Measurements from ENCODE around the gene ODAD3.
A peak's percentile ranks its signal among the peaks of the same experiment; 100 is the strongest.
"Not testable (repeated sequence)": the region's sequence is repeated elsewhere in the genome, so short reads cannot be mapped to it uniquely, and the experiment has no call there.

ODAD3 gene

GRCh38 chr19:11380653-11381537 lies 54.0 kb downstream of the ODAD3 start:
- H3K36me3 ChIP-seq (ENCODE audit: control insufficient read depth in 2 of 2, insufficient read depth in 2 of 2, low read length in 2 of 2): no peaks in the 10 kb centered on the region
- peak overlapping the region; percentile 69 to 86 for H3K4me3 ChIP-seq (ENCODE audit: low read length in 2 of 2)
- H3K4me1 ChIP-seq (ENCODE audit: control insufficient read depth, insufficient read depth, low read length): peaks cover 49% of the 10 kb centered on the region
- no peaks in the 10 kb centered on the region for H3K9me3 ChIP-seq (ENCODE audit: control insufficient read depth in 2 of 2, low read length in 2 of 2)
- H3K27me3 ChIP-seq (ENCODE audit: control insufficient read depth in 1 of 2, insufficient read depth in 2 of 2, low read length in 2 of 2): peaks cover 19 to 23% of the 10 kb centered on the region in 2 donors
- peak overlapping the region; percentile 61 to 86 for H3K9ac ChIP-seq (ENCODE audit: low read length in 2 of 2)
- H3K27ac ChIP-seq (ENCODE audit: low read length): peak overlapping the region; percentile 60

- peak overlapping the region in 1 of 2 donors; percentile 86 for H3K4me3 ChIP-seq (ENCODE audit: low read length in 2 of 2)
- peaks cover 58% of the 10 kb centered on the region for H3K4me1 ChIP-seq (ENCODE audit: control insufficient read depth, insufficient read depth, low read length)
Observed at GRCh38 chr19:11379857-11380350, 55.0 kb downstream of the ODAD3 start.

DNA sequence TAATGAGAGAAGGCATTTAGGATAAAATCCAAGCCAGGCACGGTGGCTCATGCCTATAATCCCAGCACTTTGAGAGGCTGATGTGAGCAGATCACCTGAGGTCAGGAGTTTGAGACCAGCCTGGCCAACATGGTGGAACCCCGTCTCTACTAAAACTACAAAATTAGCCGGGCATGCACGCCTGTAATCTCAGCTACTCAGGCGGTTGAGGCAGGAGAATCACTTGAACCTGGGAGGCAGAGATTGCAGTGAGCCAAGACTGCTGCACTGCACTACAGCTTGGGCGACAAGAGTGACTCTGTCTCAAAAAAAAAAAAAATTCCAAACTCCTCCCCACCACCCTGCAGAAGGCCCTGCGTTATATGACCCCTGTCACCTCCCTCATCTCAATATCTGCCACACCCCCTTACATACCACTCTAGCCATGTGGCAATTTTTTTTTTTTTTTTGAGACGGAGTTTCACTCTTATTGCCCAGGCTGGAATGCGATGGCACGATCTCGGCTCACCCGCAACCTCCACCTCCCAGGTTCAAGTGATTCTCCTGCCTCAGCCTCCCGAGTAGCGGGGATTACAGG lies 55.6 kb downstream of the ODAD3 start:
- H3K36me3 ChIP-seq (ENCODE audit: control insufficient read depth in 2 of 2, insufficient read depth in 2 of 2, low read length in 2 of 2); H3K9me3 ChIP-seq (ENCODE audit: control insufficient read depth in 2 of 2, low read length in 2 of 2); H3K9ac ChIP-seq (ENCODE audit: low read length in 2 of 2); H3K27ac ChIP-seq (ENCODE audit: low read length); H3K4me3 ChIP-seq (ENCODE audit: low read length in 2 of 2): not testable (repeated sequence)
- peaks cover 59% of the 10 kb centered on the region for H3K4me1 ChIP-seq (ENCODE audit: control insufficient read depth, insufficient read depth, low read length)
- peaks cover 19 to 23% of the 10 kb centered on the region in 2 donors for H3K27me3 ChIP-seq (ENCODE audit: control insufficient read depth in 1 of 2, insufficient read depth in 2 of 2, low read length in 2 of 2)

More at GRCh38 chr19:11379857-11380350, 55.0 kb downstream of the ODAD3 start:
- Histone ChIP-seq H3K27me3 (ENCODE audit: control insufficient read depth in 1 of 2, insufficient read depth in 2 of 2, low read length in 2 of 2) (peaks cover 19 to 23% of the 10 kb centered on the region in 2 donors), H3K36me3 (ENCODE audit: control insufficient read depth in 2 of 2, insufficient read depth in 2 of 2, low read length in 2 of 2) (no peaks in the 10 kb centered on the region), H3K9ac (ENCODE audit: low read length in 2 of 2) (peak overlapping the region; percentile 61 to 86), H3K9me3 (ENCODE audit: control insufficient read depth in 2 of 2, low read length in 2 of 2) (no peaks in the 10 kb centered on the region), H3K27ac (ENCODE audit: low read length) (no peak overlapping the region)

DNA sequence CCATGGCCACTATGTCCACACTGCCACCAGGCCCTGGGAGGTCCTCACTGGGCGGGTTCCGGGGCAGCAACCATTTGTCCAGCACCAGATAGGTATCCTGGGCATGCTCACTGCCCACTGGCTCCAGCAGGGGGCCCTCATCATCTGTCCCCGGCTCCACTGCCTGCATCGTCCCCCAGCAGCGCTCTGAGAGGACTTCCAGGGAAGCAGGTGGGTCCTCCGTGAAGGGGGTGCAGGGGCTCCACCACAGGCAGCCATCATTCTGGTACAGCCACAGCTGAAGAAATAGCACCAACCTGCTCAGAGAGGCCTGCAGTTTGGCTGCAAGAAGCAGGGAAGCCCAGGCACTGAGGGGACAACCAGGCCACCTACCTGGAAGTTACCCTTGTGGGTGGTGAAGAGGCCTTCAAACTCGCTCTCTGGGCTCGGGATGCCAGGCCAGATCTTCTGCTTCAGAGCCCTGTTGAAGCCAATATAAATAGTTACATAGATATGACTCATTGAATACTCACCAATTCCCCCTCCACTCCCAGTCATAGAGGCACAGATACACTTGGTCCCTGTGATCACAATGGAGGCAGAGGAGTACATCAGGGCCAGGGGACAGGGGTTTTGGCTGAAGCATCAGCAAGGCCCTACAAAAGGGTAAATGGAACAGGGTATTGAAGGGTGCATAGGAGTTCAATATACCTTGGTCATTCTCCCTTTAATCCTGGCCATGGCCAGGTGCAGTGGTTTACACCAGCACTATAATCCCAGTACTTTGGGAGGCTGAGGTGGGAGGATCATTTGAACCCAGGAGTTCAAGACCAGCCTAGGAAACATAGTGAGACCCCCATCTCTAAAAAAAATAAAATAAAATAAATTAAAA lies 56.4 kb downstream of the ODAD3 start:
- Histone ChIP-seq H3K4me1 (ENCODE audit: control insufficient read depth, insufficient read depth, low read length) (peaks cover 64% of the 10 kb centered on the region), H3K9me3 (ENCODE audit: control insufficient read depth in 2 of 2, low read length in 2 of 2) (no peaks in the 10 kb centered on the region), H3K36me3 (ENCODE audit: control insufficient read depth in 2 of 2, insufficient read depth in 2 of 2, low read length in 2 of 2) (no peaks in the 10 kb centered on the region), H3K27me3 (ENCODE audit: control insufficient read depth in 1 of 2, insufficient read depth in 2 of 2, low read length in 2 of 2) (peaks cover 14 to 17% of the 10 kb centered on the region in 2 donors), H3K9ac (ENCODE audit: low read length in 2 of 2) (no peak overlapping the region), H3K4me3 (ENCODE audit: low read length in 2 of 2) (no peak overlapping the region), H3K27ac (ENCODE audit: low read length) (no peak overlapping the region)

DNA sequence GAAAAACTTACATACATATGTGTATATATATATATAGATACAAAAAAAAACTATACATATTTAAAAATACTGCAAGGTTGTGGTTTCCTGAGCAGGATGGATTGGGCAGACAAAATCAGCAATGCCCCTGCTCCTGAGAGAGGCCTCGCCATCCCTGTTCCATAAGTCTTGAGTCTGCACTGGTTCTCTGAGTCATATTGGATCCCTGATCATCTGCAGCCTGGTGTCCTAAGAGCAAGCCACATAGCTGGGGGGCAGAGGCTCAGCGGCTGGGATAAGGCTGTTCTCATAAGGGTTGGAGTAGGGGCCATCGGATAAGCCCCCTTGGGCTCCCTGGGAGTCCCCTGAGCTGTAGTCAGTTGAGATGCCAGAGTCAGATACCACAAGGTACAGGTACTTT lies 57.2 kb downstream of the ODAD3 start:
- Histone ChIP-seq H3K9me3 (ENCODE audit: control insufficient read depth in 2 of 2, low read length in 2 of 2) (no peaks in the 10 kb centered on the region), H3K4me1 (ENCODE audit: control insufficient read depth, insufficient read depth, low read length) (peaks cover 58% of the 10 kb centered on the region), H3K9ac (ENCODE audit: low read length in 2 of 2) (no peak overlapping the region)

GRCh38 chr19:11377237-11377636 lies 57.7 kb downstream of the ODAD3 start:
- Histone ChIP-seq H3K27ac (ENCODE audit: low read length) (peak overlapping the region; percentile 31), H3K9ac (ENCODE audit: low read length in 2 of 2) (no peak overlapping the region), H3K9me3 (ENCODE audit: control insufficient read depth in 2 of 2, low read length in 2 of 2) (no peaks in the 10 kb centered on the region), H3K4me3 (ENCODE audit: low read length in 2 of 2) (peak overlapping the region in 1 of 2 donors; percentile 31), H3K36me3 (ENCODE audit: control insufficient read depth in 2 of 2, insufficient read depth in 2 of 2, low read length in 2 of 2) (no peaks in the 10 kb centered on the region), H3K27me3 (ENCODE audit: control insufficient read depth in 1 of 2, insufficient read depth in 2 of 2, low read length in 2 of 2) (peaks cover 6% of the 10 kb centered on the region in 2 donors), H3K4me1 (ENCODE audit: control insufficient read depth, insufficient read depth, low read length) (peaks cover 57% of the 10 kb centered on the region)

More for the DNA sequence above, 57.2 kb downstream of the ODAD3 start:
- no peak overlapping the region for H3K4me3 ChIP-seq (ENCODE audit: low read length in 2 of 2)
- peaks cover 9% of the 10 kb centered on the region in 2 donors for H3K27me3 ChIP-seq (ENCODE audit: control insufficient read depth in 1 of 2, insufficient read depth in 2 of 2, low read length in 2 of 2)
- no peaks in the 10 kb centered on the region for H3K36me3 ChIP-seq (ENCODE audit: control insufficient read depth in 2 of 2, insufficient read depth in 2 of 2, low read length in 2 of 2)
- H3K27ac ChIP-seq (ENCODE audit: low read length): no peak overlapping the region

GRCh38 chr19:11375143-11375948 lies 59.6 kb downstream of the ODAD3 start:
- H3K27ac ChIP-seq (ENCODE audit: low read length): peak overlapping the region; percentile 94
- H3K27me3 ChIP-seq (ENCODE audit: control insufficient read depth in 1 of 2, insufficient read depth in 2 of 2, low read length in 2 of 2): no peaks in the 10 kb centered on the region
- H3K9me3 ChIP-seq (ENCODE audit: control insufficient read depth in 2 of 2, low read length in 2 of 2): no peaks in the 10 kb centered on the region
- peak overlapping the region; percentile 51 to 90 for H3K4me3 ChIP-seq (ENCODE audit: low read length in 2 of 2)
- peak overlapping the region; percentile 64 to 82 for H3K9ac ChIP-seq (ENCODE audit: low read length in 2 of 2)
- peaks cover 42% of the 10 kb centered on the region for H3K4me1 ChIP-seq (ENCODE audit: control insufficient read depth, insufficient read depth, low read length)
- H3K36me3 ChIP-seq (ENCODE audit: control insufficient read depth in 2 of 2, insufficient read depth in 2 of 2, low read length in 2 of 2): no peaks in the 10 kb centered on the region

DNA sequence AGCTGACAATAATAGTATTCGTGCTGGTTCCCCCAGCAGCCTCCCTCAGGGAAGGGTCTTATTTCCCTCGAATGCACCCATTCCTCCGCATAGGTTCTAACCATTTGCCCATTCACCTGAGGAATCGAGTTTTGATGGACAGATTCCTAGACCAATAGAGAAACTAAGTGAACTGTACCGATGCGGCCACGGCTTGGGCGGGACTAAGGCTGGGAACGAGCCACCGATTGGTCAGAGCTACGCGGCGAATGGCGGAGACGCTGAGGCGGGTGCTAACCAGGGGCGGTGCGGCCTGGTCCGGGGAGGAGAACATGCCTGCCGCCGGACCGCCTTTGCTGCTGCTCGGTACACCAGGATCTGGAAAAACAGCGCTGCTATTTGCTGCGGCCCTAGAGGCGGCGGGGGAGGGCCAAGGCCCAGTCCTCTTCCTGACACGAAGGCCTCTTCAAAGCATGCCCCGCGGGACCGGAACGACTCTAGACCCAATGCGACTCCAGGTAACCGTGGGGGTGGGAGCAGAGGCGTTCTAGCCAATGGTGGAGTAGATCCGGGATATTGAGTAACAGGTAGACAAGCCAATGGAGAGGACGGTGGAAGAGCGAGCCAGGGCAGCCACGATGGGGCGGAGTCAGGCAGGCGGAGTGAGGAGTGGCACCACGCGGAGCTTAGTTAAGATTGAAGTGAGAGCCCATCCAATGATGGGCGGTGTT lies 60.3 kb downstream of the ODAD3 start, which contains the start of gene SWSAP1:
Gene SWSAP1 (plus strand): TSS at position 234 of the 710 bp plus-strand sequence. CDS start 15 bp downstream, at position 249.
- H3K4me3 ChIP-seq (ENCODE audit: low read length in 2 of 2): peak within 1 kb of the TSS; percentile 60 to 90

GRCh38 chr19:11373885-11374432 lies 61.0 kb downstream of the ODAD3 start:
- Histone ChIP-seq H3K9me3 (ENCODE audit: control insufficient read depth in 2 of 2, low read length in 2 of 2) (no peaks in the 10 kb centered on the region), H3K4me3 (ENCODE audit: low read length in 2 of 2) (peak overlapping the region; percentile 60 to 90), H3K4me1 (ENCODE audit: control insufficient read depth, insufficient read depth, low read length) (peaks cover 39% of the 10 kb centered on the region), H3K9ac (ENCODE audit: low read length in 2 of 2) (peak overlapping the region; percentile 48 to 68), H3K27me3 (ENCODE audit: control insufficient read depth in 1 of 2, insufficient read depth in 2 of 2, low read length in 2 of 2) (no peaks in the 10 kb centered on the region), H3K27ac (ENCODE audit: low read length) (peak overlapping the region; percentile 94), H3K36me3 (ENCODE audit: control insufficient read depth in 2 of 2, insufficient read depth in 2 of 2, low read length in 2 of 2) (no peaks in the 10 kb centered on the region)

More for the DNA sequence above, 60.3 kb downstream of the ODAD3 start, which contains the start of gene SWSAP1:
- Histone ChIP-seq H3K9ac (ENCODE audit: low read length in 2 of 2) (peak within 1 kb of the TSS; percentile 68 to 95), H3K27me3 (ENCODE audit: control insufficient read depth in 1 of 2, insufficient read depth in 2 of 2, low read length in 2 of 2) (no peaks in the 10 kb centered on the region), H3K27ac (ENCODE audit: low read length) (peak within 1 kb of the TSS; percentile 94), H3K4me1 (ENCODE audit: control insufficient read depth, insufficient read depth, low read length) (peaks cover 39% of the 10 kb centered on the region), H3K36me3 (ENCODE audit: control insufficient read depth in 2 of 2, insufficient read depth in 2 of 2, low read length in 2 of 2) (no peaks in the 10 kb centered on the region), H3K9me3 (ENCODE audit: control insufficient read depth in 2 of 2, low read length in 2 of 2) (no peaks in the 10 kb centered on the region)
